MM.1S (cell line): Measurements from ENCODE around the gene GP1BA.

ENCODE experiments used
- DNase-seq: peaks from one replicate; pipeline ENCODE4 v3.0.0-alpha.2; 2015
- H2AFZ ChIP-seq: fragments of 300-600 bp; sonication (generic); 2 replicates; pipeline ENCODE4 v1.6.0; 2016; ENCODE audit warnings: antibody characterized with exemption, low read length
- H3F3A ChIP-seq: fragments of 300-600 bp; sonication (generic); 2 replicates; pipeline ENCODE4 v1.6.1; 2016; ENCODE audit warnings: mild to moderate bottlenecking, antibody characterized with exemption, low read length, moderate library complexity, mixed read lengths; ENCODE audit not compliant: insufficient read depth
- H3K27ac ChIP-seq: fragments of 300-600 bp; sonication (generic); 2 replicates; pipeline ENCODE4 v1.5.1; 2016; ENCODE audit warnings: mild to moderate bottlenecking, low read length
- H3K27me3 ChIP-seq: fragments of 300-600 bp; sonication (generic); replicated peaks from 2 replicates; pipeline ENCODE4 v1.6.0; 2016; ENCODE audit warnings: low read length; ENCODE audit not compliant: insufficient read depth
- H3K36me3 ChIP-seq: fragments of 300-600 bp; sonication (generic); replicated peaks from 2 replicates; pipeline ENCODE4 v1.6.1; 2016; ENCODE audit warnings: mild to moderate bottlenecking, low read length, mixed read lengths; ENCODE audit not compliant: insufficient read depth
- H3K4me1 ChIP-seq: fragments of 300-600 bp; sonication (generic); 2 replicates; pipeline ENCODE4 v1.6.1; 2016; ENCODE audit warnings: low read length, mixed read lengths
- H3K4me2 ChIP-seq: fragments of 300-600 bp; sonication (generic); 2 replicates; pipeline ENCODE4 v1.6.0; 2016; ENCODE audit warnings: low read depth, low read length
- H3K4me3 ChIP-seq: fragments of 300-600 bp; sonication (generic); 2 replicates; pipeline ENCODE4 v1.5.1; 2016; ENCODE audit warnings: low read length, mixed read lengths
- H3K79me2 ChIP-seq: fragments of 300-600 bp; sonication (generic); 2 replicates; pipeline ENCODE4 v1.6.1; 2016; ENCODE audit warnings: mixed run types, low read length, mixed read lengths
- H3K9ac ChIP-seq: fragments of 300-600 bp; sonication (generic); 2 replicates; pipeline ENCODE4 v1.6.1; 2016; ENCODE audit warnings: low read length, mixed read lengths
- H3K9me2 ChIP-seq: fragments of 300-600 bp; sonication (generic); replicated peaks from 2 replicates; pipeline ENCODE4 v1.6.1; 2016; ENCODE audit warnings: mild to moderate bottlenecking, low read length, mixed read lengths; ENCODE audit not compliant: insufficient read depth
- H3K9me3 ChIP-seq: fragments of 300-600 bp; sonication (generic); replicated peaks from 2 replicates; pipeline ENCODE4 v1.6.1; 2016; ENCODE audit warnings: mild to moderate bottlenecking, low read length, mixed read lengths; ENCODE audit not compliant: insufficient read depth
- H4K20me1 ChIP-seq: fragments of 300-600 bp; sonication (generic); 2 replicates; pipeline ENCODE4 v1.6.1; 2016; ENCODE audit warnings: mild to moderate bottlenecking, low read length, moderate library complexity, mixed read lengths; ENCODE audit not compliant: insufficient read depth
- EZH2 ChIP-seq: fragments of 300-600 bp; sonication (generic); optimal IDR thresholded peaks from 2 replicates; pipeline ENCODE3; 2017; ENCODE audit warnings: low read depth, mild to moderate bottlenecking, antibody characterized with exemption, low read length, mixed read lengths
- EZH2phosphoT487 ChIP-seq: fragments of 300-600 bp; sonication (generic); IDR thresholded peaks from 2 replicates; pipeline ENCODE4 v1.6.1; 2018; ENCODE audit warnings: antibody characterized with exemption, low read length
- TF ChIP-seq, protein P1 (sequence below): fragments of 300-600 bp; sonication (generic); IDR thresholded peaks from 2 replicates; pipeline ENCODE4 v1.5.1; 2016; ENCODE audit warnings: antibody characterized with exemption, low read length, mixed read lengths

Gene GP1BA

DNA sequence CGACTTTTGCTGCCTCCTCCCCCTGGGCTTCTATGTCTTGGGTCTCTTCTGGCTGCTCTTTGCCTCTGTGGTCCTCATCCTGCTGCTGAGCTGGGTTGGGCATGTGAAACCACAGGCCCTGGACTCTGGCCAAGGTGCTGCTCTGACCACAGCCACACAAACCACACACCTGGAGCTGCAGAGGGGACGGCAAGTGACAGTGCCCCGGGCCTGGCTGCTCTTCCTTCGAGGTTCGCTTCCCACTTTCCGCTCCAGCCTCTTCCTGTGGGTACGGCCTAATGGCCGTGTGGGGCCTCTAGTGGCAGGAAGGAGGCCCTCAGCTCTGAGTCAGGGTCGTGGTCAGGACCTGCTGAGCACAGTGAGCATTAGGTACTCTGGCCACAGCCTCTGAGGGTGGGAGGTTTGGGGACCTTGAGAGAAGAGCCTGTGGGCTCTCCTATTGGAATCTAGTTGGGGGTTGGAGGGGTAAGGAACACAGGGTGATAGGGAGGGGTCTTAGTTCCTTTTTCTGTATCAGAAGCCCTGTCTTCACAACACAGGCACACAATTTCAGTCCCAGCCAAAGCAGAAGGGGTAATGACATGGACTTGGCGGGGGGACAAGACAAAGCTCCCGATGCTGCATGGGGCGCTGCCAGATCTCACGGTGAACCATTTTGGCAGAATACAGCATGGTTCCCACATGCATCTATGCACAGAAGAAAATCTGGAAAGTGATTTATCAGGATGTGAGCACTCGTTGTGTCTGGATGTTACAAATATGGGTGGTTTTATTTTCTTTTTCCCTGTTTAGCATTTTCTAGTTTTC is 2.3 kb downstream of the GP1BA start:
- H3K27ac ChIP-seq, result no peak overlapping the region
- H3K4me1 ChIP-seq, result peaks cover 18% of the 10 kb centered on the region
- peak overlapping the region; percentile 46; the same call in 1 of the 2 replicates for H3K4me2 ChIP-seq
- no peak overlapping the region for H3K4me3 ChIP-seq
- H3K9ac ChIP-seq, result no peak overlapping the region
- no peaks in the 10 kb centered on the region for H3K36me3 ChIP-seq
- H3F3A ChIP-seq, result peaks cover 9% of the 10 kb centered on the region
- H3K9me3 ChIP-seq, result no peaks in the 10 kb centered on the region
- no peaks in the 10 kb centered on the region for H3K9me2 ChIP-seq
- no peaks in the 10 kb centered on the region for H3K27me3 ChIP-seq
- no peak for TF ChIP-seq EZH2phosphoT487
- TF ChIP-seq, protein P1, sequence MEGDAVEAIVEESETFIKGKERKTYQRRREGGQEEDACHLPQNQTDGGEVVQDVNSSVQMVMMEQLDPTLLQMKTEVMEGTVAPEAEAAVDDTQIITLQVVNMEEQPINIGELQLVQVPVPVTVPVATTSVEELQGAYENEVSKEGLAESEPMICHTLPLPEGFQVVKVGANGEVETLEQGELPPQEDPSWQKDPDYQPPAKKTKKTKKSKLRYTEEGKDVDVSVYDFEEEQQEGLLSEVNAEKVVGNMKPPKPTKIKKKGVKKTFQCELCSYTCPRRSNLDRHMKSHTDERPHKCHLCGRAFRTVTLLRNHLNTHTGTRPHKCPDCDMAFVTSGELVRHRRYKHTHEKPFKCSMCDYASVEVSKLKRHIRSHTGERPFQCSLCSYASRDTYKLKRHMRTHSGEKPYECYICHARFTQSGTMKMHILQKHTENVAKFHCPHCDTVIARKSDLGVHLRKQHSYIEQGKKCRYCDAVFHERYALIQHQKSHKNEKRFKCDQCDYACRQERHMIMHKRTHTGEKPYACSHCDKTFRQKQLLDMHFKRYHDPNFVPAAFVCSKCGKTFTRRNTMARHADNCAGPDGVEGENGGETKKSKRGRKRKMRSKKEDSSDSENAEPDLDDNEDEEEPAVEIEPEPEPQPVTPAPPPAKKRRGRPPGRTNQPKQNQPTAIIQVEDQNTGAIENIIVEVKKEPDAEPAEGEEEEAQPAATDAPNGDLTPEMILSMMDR, result 0 out of 2 replicates have a peak, but pooled peaks have one; percentile 10
- DNase-seq, result peak; percentile 69
- no peaks in the 10 kb centered on the region for H4K20me1 ChIP-seq
- no peak overlapping the region for H2AFZ ChIP-seq
- peaks cover 22% of the 10 kb centered on the region for H3K79me2 ChIP-seq

DNA sequence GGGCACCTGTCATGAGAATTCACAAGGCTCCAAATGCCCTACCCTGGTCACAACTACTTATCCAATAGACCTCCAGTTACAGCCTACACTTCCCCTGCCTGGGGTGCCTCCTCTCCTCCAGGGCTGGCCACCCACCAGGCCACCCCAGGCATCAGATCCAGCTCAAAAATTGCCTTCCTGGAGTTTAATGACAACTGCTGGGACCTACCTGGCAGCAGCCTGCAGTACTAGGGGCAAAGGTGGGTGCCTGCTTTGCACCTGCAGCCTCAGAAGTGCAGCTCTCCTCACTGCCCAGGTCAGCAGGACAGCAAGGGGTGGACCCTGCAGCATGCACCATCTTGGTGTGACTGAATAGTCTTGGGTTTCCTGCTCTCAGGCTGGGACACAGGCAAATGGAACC is 3.6 kb downstream of the GP1BA start:
- Histone ChIP-seq H3K36me3 (no peaks in the 10 kb centered on the region), H3K27ac (no peak overlapping the region)
- TF ChIP-seq, protein P1, result no peak
- TF ChIP-seq EZH2phosphoT487, result no peak
- no peak for TF ChIP-seq EZH2

DNA sequence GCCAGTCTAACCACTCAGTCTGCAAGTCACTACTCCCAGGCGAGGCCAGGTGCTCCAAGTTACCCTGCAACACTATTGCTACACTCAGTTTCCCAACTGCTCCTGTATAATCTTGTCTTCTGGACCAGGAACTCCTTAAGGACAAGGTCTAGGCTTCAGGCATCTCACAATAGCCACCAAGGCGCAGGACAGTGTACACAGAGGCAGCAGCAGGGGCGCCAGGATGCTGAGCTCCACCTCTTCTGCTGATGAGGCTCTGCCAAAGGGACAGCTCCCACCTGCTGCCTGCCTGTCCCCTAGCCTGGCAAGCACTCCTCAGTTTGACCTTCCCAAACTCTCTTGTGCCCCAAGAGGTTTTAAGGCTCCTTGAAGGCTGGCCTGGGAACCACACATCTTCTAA is 4.4 kb downstream of the GP1BA start:
- H2AFZ ChIP-seq, result no peak overlapping the region
- no peaks in the 10 kb centered on the region for H3K9me3 ChIP-seq
- no peaks in the 10 kb centered on the region for H3K36me3 ChIP-seq
- TF ChIP-seq EZH2phosphoT487, result no peak
- TF ChIP-seq, protein P1, result no peak
- no peak for TF ChIP-seq EZH2
- peaks cover 25% of the 10 kb centered on the region for H3F3A ChIP-seq
- peaks cover 18% of the 10 kb centered on the region for H3K4me1 ChIP-seq
- H3K27ac ChIP-seq, result no peak overlapping the region
- H3K79me2 ChIP-seq, result peaks cover 37% of the 10 kb centered on the region
- H3K4me2 ChIP-seq, result no peak overlapping the region
- no peak overlapping the region for H3K4me3 ChIP-seq
- no peaks in the 10 kb centered on the region for H4K20me1 ChIP-seq
- no peak overlapping the region for H3K9ac ChIP-seq
- H3K9me2 ChIP-seq, result no peaks in the 10 kb centered on the region
- DNase-seq, result no peak
- H3K27me3 ChIP-seq, result no peaks in the 10 kb centered on the region

More for the DNA sequence above, 3.6 kb downstream of the GP1BA start:
- no peaks in the 10 kb centered on the region for H3K9me2 ChIP-seq
- H3K9me3 ChIP-seq, result no peaks in the 10 kb centered on the region
- H4K20me1 ChIP-seq, result no peaks in the 10 kb centered on the region
- H3K9ac ChIP-seq, result no peak overlapping the region
- no peak for DNase-seq
- no peak overlapping the region for H2AFZ ChIP-seq
- peaks cover 19% of the 10 kb centered on the region for H3F3A ChIP-seq
- H3K4me3 ChIP-seq, result no peak overlapping the region
- no peak overlapping the region for H3K4me2 ChIP-seq
- peaks cover 29% of the 10 kb centered on the region for H3K79me2 ChIP-seq
- H3K4me1 ChIP-seq, result peaks cover 18% of the 10 kb centered on the region
- H3K27me3 ChIP-seq, result no peaks in the 10 kb centered on the region
